ENCODE results near the gene SURF2. TPM values are rescaled to one million over a fixed set of nuclear protein-coding genes. Genes with fewer than 3 reads are reported as not detected.

Gene SURF2
- total and polyA plus RNA-seq, 2 experiments from 2014 or later, result 39.9 to 104 TPM

DNA sequence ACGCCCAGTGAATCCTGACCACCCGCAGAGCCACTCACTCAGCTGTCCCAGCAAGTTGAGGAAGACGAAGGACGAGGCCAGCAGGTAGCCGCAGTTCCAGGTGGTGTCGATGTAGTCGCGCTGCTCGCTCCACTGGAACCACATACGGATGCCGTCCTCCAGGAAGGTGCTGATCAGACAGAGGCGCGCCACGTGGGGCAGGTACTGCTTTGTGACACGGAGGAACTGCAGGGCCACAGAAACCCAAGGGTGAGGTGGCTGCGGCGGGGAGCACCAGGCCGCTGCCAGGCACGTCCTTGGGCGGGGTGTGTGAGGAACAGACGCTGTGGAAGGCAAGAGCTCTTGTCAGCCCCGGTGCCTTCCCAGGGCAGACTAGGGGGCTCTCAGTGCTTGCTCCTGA lies 10.9 kb downstream of the SURF2 start:
- no peak overlapping the region for H3K4me2 ChIP-seq
- H3K4me3 ChIP-seq, result no peak overlapping the region
- no peaks in the 10 kb centered on the region for H3K4me1 ChIP-seq (ENCODE audit: insufficient read depth)
- H3K27me3 ChIP-seq (ENCODE audit: insufficient read depth), result no peaks in the 10 kb centered on the region
- H3K79me2 ChIP-seq (replicated peaks; ENCODE audit: insufficient read depth), result peaks cover 66% of the 10 kb centered on the region
- Mint-ChIP-seq H3K4me3 (no peak overlapping the region), H3K4me1 (peaks cover 8% of the 10 kb centered on the region; the same call in 2 of the 3 replicates), H3K9me3 (no peaks in the 10 kb centered on the region), H3K27ac (no peak overlapping the region), H3K27me3 (ENCODE audit: insufficient read depth, low read depth, poor library complexity) (peaks cover 8% of the 10 kb centered on the region), H3K36me3 (ENCODE audit: low read depth) (peaks cover 68% of the 10 kb centered on the region)
- TF ChIP-seq, protein P1, sequence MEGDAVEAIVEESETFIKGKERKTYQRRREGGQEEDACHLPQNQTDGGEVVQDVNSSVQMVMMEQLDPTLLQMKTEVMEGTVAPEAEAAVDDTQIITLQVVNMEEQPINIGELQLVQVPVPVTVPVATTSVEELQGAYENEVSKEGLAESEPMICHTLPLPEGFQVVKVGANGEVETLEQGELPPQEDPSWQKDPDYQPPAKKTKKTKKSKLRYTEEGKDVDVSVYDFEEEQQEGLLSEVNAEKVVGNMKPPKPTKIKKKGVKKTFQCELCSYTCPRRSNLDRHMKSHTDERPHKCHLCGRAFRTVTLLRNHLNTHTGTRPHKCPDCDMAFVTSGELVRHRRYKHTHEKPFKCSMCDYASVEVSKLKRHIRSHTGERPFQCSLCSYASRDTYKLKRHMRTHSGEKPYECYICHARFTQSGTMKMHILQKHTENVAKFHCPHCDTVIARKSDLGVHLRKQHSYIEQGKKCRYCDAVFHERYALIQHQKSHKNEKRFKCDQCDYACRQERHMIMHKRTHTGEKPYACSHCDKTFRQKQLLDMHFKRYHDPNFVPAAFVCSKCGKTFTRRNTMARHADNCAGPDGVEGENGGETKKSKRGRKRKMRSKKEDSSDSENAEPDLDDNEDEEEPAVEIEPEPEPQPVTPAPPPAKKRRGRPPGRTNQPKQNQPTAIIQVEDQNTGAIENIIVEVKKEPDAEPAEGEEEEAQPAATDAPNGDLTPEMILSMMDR (conservative IDR thresholded peaks at IDR 0.05; ENCODE audit: low read depth in 2 of 2), result no peak
- no peak for TF ChIP-seq EZH2 (IDR thresholded peaks at IDR 0.05; ENCODE audit: low read depth, unreplicated experiment)
- no peak for TF ChIP-seq ZNF114 (CRISPR knock-in tag; IDR thresholded peaks at IDR 0.05)
- no peak for TF ChIP-seq POLR2AphosphoS5 (IDR thresholded peaks at IDR 0.05; ENCODE audit: low read depth)
- TF ChIP-seq STAT1 (IDR thresholded peaks at IDR 0.05; ENCODE audit: unreplicated experiment), result no peak
- no peak for TF ChIP-seq ETS1 (IDR thresholded peaks at IDR 0.05)
- no peak for TF ChIP-seq NANOG (IDR thresholded peaks at IDR 0.05; ENCODE audit: borderline replicate concordance)
- no peak for TF ChIP-seq REST (IDR thresholded peaks at IDR 0.05; ENCODE audit: unreplicated experiment)
- TF ChIP-seq, protein P2, sequence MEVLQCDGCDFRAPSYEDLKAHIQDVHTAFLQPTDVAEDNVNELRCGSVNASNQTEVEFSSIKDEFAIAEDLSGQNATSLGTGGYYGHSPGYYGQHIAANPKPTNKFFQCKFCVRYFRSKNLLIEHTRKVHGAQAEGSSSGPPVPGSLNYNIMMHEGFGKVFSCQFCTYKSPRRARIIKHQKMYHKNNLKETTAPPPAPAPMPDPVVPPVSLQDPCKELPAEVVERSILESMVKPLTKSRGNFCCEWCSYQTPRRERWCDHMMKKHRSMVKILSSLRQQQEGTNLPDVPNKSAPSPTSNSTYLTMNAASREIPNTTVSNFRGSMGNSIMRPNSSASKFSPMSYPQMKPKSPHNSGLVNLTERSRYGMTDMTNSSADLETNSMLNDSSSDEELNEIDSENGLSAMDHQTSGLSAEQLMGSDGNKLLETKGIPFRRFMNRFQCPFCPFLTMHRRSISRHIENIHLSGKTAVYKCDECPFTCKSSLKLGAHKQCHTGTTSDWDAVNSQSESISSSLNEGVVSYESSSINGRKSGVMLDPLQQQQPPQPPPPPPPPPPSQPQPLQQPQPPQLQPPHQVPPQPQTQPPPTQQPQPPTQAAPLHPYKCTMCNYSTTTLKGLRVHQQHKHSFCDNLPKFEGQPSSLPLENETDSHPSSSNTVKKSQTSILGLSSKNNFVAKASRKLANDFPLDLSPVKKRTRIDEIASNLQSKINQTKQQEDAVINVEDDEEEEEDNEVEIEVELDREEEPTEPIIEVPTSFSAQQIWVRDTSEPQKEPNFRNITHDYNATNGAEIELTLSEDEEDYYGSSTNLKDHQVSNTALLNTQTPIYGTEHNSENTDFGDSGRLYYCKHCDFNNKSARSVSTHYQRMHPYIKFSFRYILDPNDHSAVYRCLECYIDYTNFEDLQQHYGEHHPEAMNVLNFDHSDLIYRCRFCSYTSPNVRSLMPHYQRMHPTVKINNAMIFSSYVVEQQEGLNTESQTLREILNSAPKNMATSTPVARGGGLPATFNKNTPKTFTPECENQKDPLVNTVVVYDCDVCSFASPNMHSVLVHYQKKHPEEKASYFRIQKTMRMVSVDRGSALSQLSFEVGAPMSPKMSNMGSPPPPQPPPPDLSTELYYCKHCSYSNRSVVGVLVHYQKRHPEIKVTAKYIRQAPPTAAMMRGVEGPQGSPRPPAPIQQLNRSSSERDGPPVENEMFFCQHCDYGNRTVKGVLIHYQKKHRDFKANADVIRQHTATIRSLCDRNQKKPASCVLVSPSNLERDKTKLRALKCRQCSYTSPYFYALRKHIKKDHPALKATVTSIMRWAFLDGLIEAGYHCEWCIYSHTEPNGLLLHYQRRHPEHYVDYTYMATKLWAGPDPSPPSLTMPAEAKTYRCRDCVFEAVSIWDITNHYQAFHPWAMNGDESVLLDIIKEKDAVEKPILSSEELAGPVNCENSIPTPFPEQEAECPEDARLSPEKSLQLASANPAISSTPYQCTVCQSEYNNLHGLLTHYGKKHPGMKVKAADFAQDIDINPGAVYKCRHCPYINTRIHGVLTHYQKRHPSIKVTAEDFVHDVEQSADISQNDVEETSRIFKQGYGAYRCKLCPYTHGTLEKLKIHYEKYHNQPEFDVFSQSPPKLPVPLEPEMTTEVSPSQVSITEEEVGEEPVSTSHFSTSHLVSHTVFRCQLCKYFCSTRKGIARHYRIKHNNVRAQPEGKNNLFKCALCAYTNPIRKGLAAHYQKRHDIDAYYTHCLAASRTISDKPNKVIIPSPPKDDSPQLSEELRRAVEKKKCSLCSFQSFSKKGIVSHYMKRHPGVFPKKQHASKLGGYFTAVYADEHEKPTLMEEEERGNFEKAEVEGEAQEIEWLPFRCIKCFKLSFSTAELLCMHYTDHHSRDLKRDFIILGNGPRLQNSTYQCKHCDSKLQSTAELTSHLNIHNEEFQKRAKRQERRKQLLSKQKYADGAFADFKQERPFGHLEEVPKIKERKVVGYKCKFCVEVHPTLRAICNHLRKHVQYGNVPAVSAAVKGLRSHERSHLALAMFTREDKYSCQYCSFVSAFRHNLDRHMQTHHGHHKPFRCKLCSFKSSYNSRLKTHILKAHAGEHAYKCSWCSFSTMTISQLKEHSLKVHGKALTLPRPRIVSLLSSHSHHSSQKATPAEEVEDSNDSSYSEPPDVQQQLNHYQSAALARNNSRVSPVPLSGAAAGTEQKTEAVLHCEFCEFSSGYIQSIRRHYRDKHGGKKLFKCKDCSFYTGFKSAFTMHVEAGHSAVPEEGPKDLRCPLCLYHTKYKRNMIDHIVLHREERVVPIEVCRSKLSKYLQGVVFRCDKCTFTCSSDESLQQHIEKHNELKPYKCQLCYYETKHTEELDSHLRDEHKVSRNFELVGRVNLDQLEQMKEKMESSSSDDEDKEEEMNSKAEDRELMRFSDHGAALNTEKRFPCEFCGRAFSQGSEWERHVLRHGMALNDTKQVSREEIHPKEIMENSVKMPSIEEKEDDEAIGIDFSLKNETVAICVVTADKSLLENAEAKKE (CRISPR knock-in tag; IDR thresholded peaks at IDR 0.05), result no peak
- TF ChIP-seq EZH2phosphoT487 (IDR thresholded peaks at IDR 0.05; ENCODE audit: unreplicated experiment), result no peak
- no peak for TF ChIP-seq ZNF331 (CRISPR knock-in tag; IDR thresholded peaks at IDR 0.05; ENCODE audit: low read depth)
- TF ChIP-seq JUNB (IDR thresholded peaks at IDR 0.05; ENCODE audit: unreplicated experiment), result no peak
- TF ChIP-seq CREB1 (CRISPR knock-in tag; IDR thresholded peaks at IDR 0.05; ENCODE audit: low read depth), result no peak
- H3K27ac ChIP-seq (ENCODE audit: low read depth), result no peak overlapping the region
- ATAC-seq (no peak), DNase-seq (ENCODE audit: low spot score) (no peak)
- peaks cover 23% of the 10 kb centered on the region for H3K36me3 ChIP-seq (ENCODE audit: insufficient read depth)
- peaks cover 68% of the 10 kb centered on the region for H4K20me1 ChIP-seq (replicated peaks; ENCODE audit: insufficient read depth)
- peaks cover 10% of the 10 kb centered on the region; the same call in 1 of the 2 replicates for H3F3A ChIP-seq (replicated peaks; ENCODE audit: low read depth)
- H3K9me2 ChIP-seq (ENCODE audit: insufficient read depth), result no peaks in the 10 kb centered on the region
- no peak overlapping the region for H2AFZ ChIP-seq
